Right lobe of liver (tissue), 4 donors: Measurements from ENCODE around the gene PXT1.

Experiments used
- POLR2A ChIP-seq: fragments of 450-650 bp; IDR thresholded peaks from one replicate; pipeline ENCODE4 v1.6.1; 2017; ENCODE audit warnings: antibody characterized with exemption, mild to moderate bottlenecking
- TF ChIP-seq, protein P1 (sequence below), 4 donors: fragments of 200-600 bp in 3 of 4; fragments of 450-650 bp in 1 of 4; IDR thresholded peaks; one replicate each; pipeline versions ENCODE4 v1.5.1 to v1.8.0; 2016 to 2022; ENCODE audit warnings: antibody characterized with exemption in 4 of 4, mild to moderate bottlenecking in 2 of 4
- donor health status: DM: no; HTN: no; CAD: no.
- donor health status: DM: no; HTN: no; CAD: no.
- donor health status: DM: no; HTN: yes; CAD: no.

DNA sequence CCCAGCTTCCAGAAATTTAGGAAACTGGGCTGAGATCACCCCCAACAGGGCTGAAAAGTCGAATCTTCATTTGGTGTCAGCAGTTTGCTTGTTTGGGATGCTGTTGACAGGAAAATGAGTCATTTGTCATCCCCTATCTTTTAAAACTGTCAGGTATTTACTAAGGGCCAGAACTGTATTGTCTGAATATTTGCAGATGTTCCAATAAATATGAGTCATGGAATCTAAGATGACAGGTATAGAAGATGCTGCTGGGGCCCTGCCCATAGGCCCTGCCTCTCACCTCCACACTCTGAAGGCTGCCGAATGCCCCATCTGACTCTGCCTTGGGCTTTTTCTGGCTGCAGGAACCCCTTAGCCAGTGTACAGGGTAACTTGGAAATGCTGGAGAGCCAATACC is 59.0 kb downstream of the PXT1 start:
- TF ChIP-seq, protein P1, sequence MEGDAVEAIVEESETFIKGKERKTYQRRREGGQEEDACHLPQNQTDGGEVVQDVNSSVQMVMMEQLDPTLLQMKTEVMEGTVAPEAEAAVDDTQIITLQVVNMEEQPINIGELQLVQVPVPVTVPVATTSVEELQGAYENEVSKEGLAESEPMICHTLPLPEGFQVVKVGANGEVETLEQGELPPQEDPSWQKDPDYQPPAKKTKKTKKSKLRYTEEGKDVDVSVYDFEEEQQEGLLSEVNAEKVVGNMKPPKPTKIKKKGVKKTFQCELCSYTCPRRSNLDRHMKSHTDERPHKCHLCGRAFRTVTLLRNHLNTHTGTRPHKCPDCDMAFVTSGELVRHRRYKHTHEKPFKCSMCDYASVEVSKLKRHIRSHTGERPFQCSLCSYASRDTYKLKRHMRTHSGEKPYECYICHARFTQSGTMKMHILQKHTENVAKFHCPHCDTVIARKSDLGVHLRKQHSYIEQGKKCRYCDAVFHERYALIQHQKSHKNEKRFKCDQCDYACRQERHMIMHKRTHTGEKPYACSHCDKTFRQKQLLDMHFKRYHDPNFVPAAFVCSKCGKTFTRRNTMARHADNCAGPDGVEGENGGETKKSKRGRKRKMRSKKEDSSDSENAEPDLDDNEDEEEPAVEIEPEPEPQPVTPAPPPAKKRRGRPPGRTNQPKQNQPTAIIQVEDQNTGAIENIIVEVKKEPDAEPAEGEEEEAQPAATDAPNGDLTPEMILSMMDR (IDR thresholded peaks at IDR 0.05): no peak
- no peak for TF ChIP-seq POLR2A
